ENCODE results near the gene FANCE. TPM values are rescaled to one million over a fixed set of nuclear protein-coding genes. Genes with fewer than 3 reads are reported as not detected.

The FANCE gene
- total and polyA plus RNA-seq, 9 of the 15 experiments (the other 6 are each of a cell fraction or from before 2014, with no cell fraction given): 5.7 to 30.2 (median 17.0) TPM

GRCh38 chr6:35469751-35470662 lies 17.9 kb downstream of the FANCE start (continued):
- no peak for TF ChIP-seq TRIM25 (IDR thresholded peaks at IDR 0.05; ENCODE audit: borderline replicate concordance)
- TF ChIP-seq MTA3 (IDR thresholded peaks at IDR 0.05; ENCODE audit: borderline replicate concordance): 0 out of 2 replicates have a peak, but pooled peaks have one; percentile 11
- peak; percentile 34; the same call in 1 of the 2 replicates for TF ChIP-seq POLR2G (IDR thresholded peaks at IDR 0.05; ENCODE audit: low read depth, low read length)
- TF ChIP-seq CTBP1 (IDR thresholded peaks at IDR 0.05; ENCODE audit: borderline replicate concordance): peak; percentile 22; the same call in 1 of the 2 replicates
- peak in 1 of 2 experiments; percentile 65; a peak in 2 of 4 replicates for TF ChIP-seq FOXA3 (CRISPR knock-in tag; conservative IDR thresholded peaks at IDR 0.05 in 1 of 2, IDR thresholded peaks at IDR 0.05 in 1 of 2)
- TF ChIP-seq ID3 (CRISPR knock-in tag; IDR thresholded peaks at IDR 0.05): no peak
- no peak for TF ChIP-seq ID3 (tag; IDR thresholded peaks at IDR 0.05)
- 0 out of 2 replicates have a peak, but pooled peaks have one; percentile 8 for TF ChIP-seq MGA (IDR thresholded peaks at IDR 0.05)
- peak; percentile 8 for TF ChIP-seq POLR2A (conservative IDR thresholded peaks at IDR 0.05)
- TF ChIP-seq PHF8 (IDR thresholded peaks at IDR 0.05; ENCODE audit: borderline replicate concordance, low read length): no peak
